IMR-90 (cell line): ENCODE results near the gene NUP210. TPM values are rescaled to one million over a fixed set of nuclear protein-coding genes. Genes with fewer than 3 reads are reported as not detected.

Source experiments
- ATAC-seq: fragments of 200-7000 bp; cut with Tn5 transposase; 2 replicates; pipeline ENCODE4 v1.9.1; 2020; ENCODE audit warnings: low read depth, mild to moderate bottlenecking, moderate library complexity
- BruUV-seq: library from RNA; stranded (reverse); fragments of 400-500 nt; replicated peaks from 2 replicates; lab custom pipeline; 2021; lab: Mats Ljungman, UMichigan
- CTCF ChIA-PET: fragments of 300-600 bp; formaldehyde crosslinking; extraction: SDS; loops from one replicate; lab custom pipeline; 2021; ENCODE audit warnings: antibody characterized with exemption; lab: Yijun Ruan, JAX
- POLR2A ChIA-PET: fragments of 300-600 bp; sonication (Branson Sonifier 250); formaldehyde crosslinking; loops from one replicate; lab custom pipeline; 2022; ENCODE audit warnings: antibody characterized with exemption; ENCODE audit not compliant: unreplicated experiment; lab: Charles Lee
- DNase-seq: peaks from one replicate; pipeline ENCODE4 v3.0.0; 2013
- H2AFZ ChIP-seq: replicated peaks from 2 replicates; pipeline ENCODE3; 2013; ENCODE audit warnings: low read length, mild to moderate bottlenecking; ENCODE audit not compliant: poor library complexity
- H2AK5ac ChIP-seq: 2 replicates; pipeline ENCODE4 v1.6.1; 2013; ENCODE audit warnings: low read depth, low read length, inconsistent platforms
- H2AK9ac ChIP-seq: replicated peaks from 2 replicates; pipeline ENCODE3; 2013; ENCODE audit warnings: mild to moderate bottlenecking, low read depth, low read length, moderate library complexity; ENCODE audit not compliant: poor library complexity
- H2BK120ac ChIP-seq: 2 replicates; pipeline ENCODE4 v1.6.1; 2013; ENCODE audit warnings: low read depth, low read length, inconsistent platforms
- H2BK15ac ChIP-seq: 3 replicates; pipeline ENCODE4 v1.6.1; 2013; ENCODE audit warnings: low read depth, low read length, inconsistent platforms
- H2BK20ac ChIP-seq: 2 replicates; pipeline ENCODE4 v1.6.1; 2013; ENCODE audit warnings: low read depth, mild to moderate bottlenecking, inconsistent platforms, low read length, moderate library complexity
- H2BK5ac ChIP-seq: 2 replicates; pipeline ENCODE4 v1.6.1; 2013; ENCODE audit warnings: mild to moderate bottlenecking, low read depth, low read length, inconsistent platforms; ENCODE audit not compliant: poor library complexity, severe bottlenecking
- H3K14ac ChIP-seq: replicated peaks from 2 replicates; pipeline ENCODE4 v1.6.1; 2013; ENCODE audit warnings: low read depth, low read length, inconsistent platforms
- H3K18ac ChIP-seq: 2 replicates; pipeline ENCODE4 v1.6.1; 2013; ENCODE audit warnings: low read depth, low read length, control low read depth
- H3K23ac ChIP-seq: 2 replicates; pipeline ENCODE4 v1.6.1; 2013; ENCODE audit warnings: low read depth, low read length, inconsistent platforms
- H3K27ac ChIP-seq: 2 replicates; pipeline ENCODE4 v1.5.1; 2013; ENCODE audit warnings: mild to moderate bottlenecking, control low read depth, low read length; ENCODE audit not compliant: insufficient read depth
- H3K27me3 ChIP-seq: 2 replicates; pipeline ENCODE4 v1.6.1; 2013; ENCODE audit warnings: low read length; ENCODE audit not compliant: control insufficient read depth, insufficient read depth
- H3K36me3 ChIP-seq: 2 replicates; pipeline ENCODE4 v1.6.1; 2013; ENCODE audit warnings: low read length, mixed read lengths; ENCODE audit not compliant: control insufficient read depth, insufficient read depth
- H3K4ac ChIP-seq: 2 replicates; pipeline ENCODE4 v1.6.1; 2013; ENCODE audit warnings: low read depth, low read length, inconsistent platforms
- H3K4me1 ChIP-seq: 2 replicates; pipeline ENCODE4 v1.6.1; 2013; ENCODE audit warnings: low read length, mixed read lengths; ENCODE audit not compliant: control insufficient read depth, insufficient read depth
- H3K4me2 ChIP-seq: 2 replicates; pipeline ENCODE4 v1.6.1; 2013; ENCODE audit warnings: low read depth, mild to moderate bottlenecking, control low read depth, low read length, moderate library complexity
- H3K4me3 ChIP-seq: 2 replicates; pipeline ENCODE4 v1.5.1; 2013; ENCODE audit warnings: low read depth, mild to moderate bottlenecking, control low read depth, low read length, moderate library complexity; ENCODE audit not compliant: insufficient read depth
- H3K56ac ChIP-seq: 2 replicates; pipeline ENCODE4 v1.6.1; 2013; ENCODE audit warnings: low read length, inconsistent platforms; ENCODE audit not compliant: insufficient read depth; ENCODE audit errors: extremely low read depth
- H3K79me1 ChIP-seq, 2 experiments: 2 replicates each; pipeline ENCODE4 v1.6.1; 2013; ENCODE audit warnings: low read length in 2 of 2, inconsistent platforms in 1 of 2, low read depth in 1 of 2
- H3K9ac ChIP-seq: 2 replicates; pipeline ENCODE4 v1.6.1; 2013; ENCODE audit warnings: low read depth, low read length, control low read depth
- H3K9me1 ChIP-seq: 2 replicates; pipeline ENCODE4 v1.6.1; 2013; ENCODE audit warnings: low read length, inconsistent platforms; ENCODE audit not compliant: insufficient read depth
- H3K9me3 ChIP-seq: 2 replicates; pipeline ENCODE4 v1.6.1; 2013; ENCODE audit warnings: low read length; ENCODE audit not compliant: control insufficient read depth, insufficient read depth
- H4K20me1 ChIP-seq: 2 replicates; pipeline ENCODE4 v1.6.1; 2013; ENCODE audit warnings: low read length, inconsistent platforms; ENCODE audit not compliant: insufficient read depth
- H4K5ac ChIP-seq: 2 replicates; pipeline ENCODE4 v1.6.1; 2013; ENCODE audit warnings: mild to moderate bottlenecking, low read depth, low read length, control low read depth
- H4K8ac ChIP-seq, 2 experiments: 2 replicates each; pipeline ENCODE4 v1.6.1; 2013; ENCODE audit warnings: low read depth in 2 of 2, low read length in 2 of 2, control low read depth in 1 of 2, inconsistent platforms in 1 of 2
- H4K91ac ChIP-seq: 2 replicates; pipeline ENCODE4 v1.6.1; 2013; ENCODE audit warnings: low read depth, low read length, inconsistent platforms; ENCODE audit not compliant: insufficient read depth
- BHLHE40 ChIP-seq: fragments of 150-350 bp; IDR thresholded peaks from 2 replicates; pipeline ENCODE4 v1.6.1; 2016; ENCODE audit warnings: mild to moderate bottlenecking, low read depth, low read length
- CHD1 ChIP-seq: IDR thresholded peaks from 2 replicates; pipeline ENCODE4 v1.6.1; 2012; ENCODE audit warnings: low read depth, low read length, improper control_type of control experiment
- MAZ ChIP-seq: IDR thresholded peaks from 2 replicates; pipeline ENCODE4 v1.6.1; 2012; ENCODE audit warnings: low read depth, mild to moderate bottlenecking, low read length, improper control_type of control experiment, moderate library complexity, borderline replicate concordance
- MXI1 ChIP-seq: IDR thresholded peaks from 2 replicates; pipeline ENCODE4 v1.6.1; 2012; ENCODE audit warnings: low read depth, mild to moderate bottlenecking, low read length, moderate library complexity, borderline replicate concordance
- POLR2A ChIP-seq: IDR thresholded peaks from 2 replicates; pipeline ENCODE4 v1.6.1; 2012; ENCODE audit warnings: mild to moderate bottlenecking, low read depth, low read length
- RCOR1 ChIP-seq: IDR thresholded peaks from 2 replicates; pipeline ENCODE4 v1.6.1; 2012; ENCODE audit warnings: mild to moderate bottlenecking, low read length, improper control_type of control experiment; ENCODE audit not compliant: insufficient replicate concordance
- RFX5 ChIP-seq: IDR thresholded peaks from 2 replicates; pipeline ENCODE4 v1.8.0; 2012; ENCODE audit warnings: low read depth, mild to moderate bottlenecking, low read length, moderate library complexity
- SMC3 ChIP-seq: fragments of 150-350 bp; IDR thresholded peaks from 2 replicates; pipeline ENCODE4 v1.6.1; 2016; ENCODE audit warnings: low read depth, mild to moderate bottlenecking, antibody characterized with exemption, low read length, moderate library complexity
- WGBS, 2 experiments: methylation state at CpG; one replicate each; pipeline versions ENCODE4 v1.1.5 to v1.1.7; 2013; ENCODE audit warnings: missing lambda C conversion rate in 2 of 2; ENCODE audit not compliant: insufficient read length in 1 of 2; ENCODE audit errors: extremely low coverage in 2 of 2; 5-methylcytosine and 5-hydroxymethylcytosine counted together
- dilution Hi-C: fragments of 300-500 bp; cut with HindIII; formaldehyde crosslinking; loops from one replicate; pipeline ENCODE4 v1.14.3; 2018; ENCODE audit warnings: low sequenced_read_pairs; ENCODE audit not compliant: unreplicated experiment
- in situ Hi-C: fragments of 300-500 bp; cut with MboI; formaldehyde crosslinking; loops from 3 replicates; pipeline ENCODE4 v1.14.3; 2019; ENCODE audit warnings: low sequenced_read_pairs, inconsistent platforms, mixed read lengths
- intact Hi-C: fragments of 100-400 bp; cut with micrococcal nuclease; formaldehyde crosslinking; loops from 2 replicates; pipeline ENCODE4 v1.10.0; 2022
- polyA plus RNA-seq, 3 experiments: library from polyadenylated mRNA; depleted of rRNA; stranded (reverse); fragments of >200 nt; gene quantifications; 2 replicates each; pipeline ENCODE4 v1.2.3, GENCODE V29; 2012; ENCODE audit warnings: low replicate concordance in 1 of 3
- total RNA-seq: library from RNA; depleted of rRNA; stranded (reverse); fragments of >200 nt; gene quantifications from 2 replicates; pipeline ENCODE4 v1.2.3, GENCODE V29; 2012
- TF ChIP-seq, protein P1 (sequence below): conservative IDR thresholded peaks from 2 replicates; pipeline ENCODE4 v1.5.1; 2012; ENCODE audit warnings: mild to moderate bottlenecking, low read depth, low read length, improper control_type of control experiment
- TF ChIP-seq, protein P2 (sequence below): fragments of 150-350 bp; IDR thresholded peaks from 2 replicates; pipeline ENCODE4 v1.6.1; 2017; ENCODE audit warnings: mild to moderate bottlenecking, antibody characterized with exemption, low read length, low read depth
- TF ChIP-seq, protein P3 (sequence below): fragments of 150-350 bp; IDR thresholded peaks from 2 replicates; pipeline ENCODE4 v1.6.1; 2016; ENCODE audit warnings: low read depth, mild to moderate bottlenecking, low read length, moderate library complexity, borderline replicate concordance

NUP210 gene
- total and polyA plus RNA-seq, 2 of the 4 experiments (the other 2 are of a cell fraction): under 0.01 to 0.03 TPM

DNA sequence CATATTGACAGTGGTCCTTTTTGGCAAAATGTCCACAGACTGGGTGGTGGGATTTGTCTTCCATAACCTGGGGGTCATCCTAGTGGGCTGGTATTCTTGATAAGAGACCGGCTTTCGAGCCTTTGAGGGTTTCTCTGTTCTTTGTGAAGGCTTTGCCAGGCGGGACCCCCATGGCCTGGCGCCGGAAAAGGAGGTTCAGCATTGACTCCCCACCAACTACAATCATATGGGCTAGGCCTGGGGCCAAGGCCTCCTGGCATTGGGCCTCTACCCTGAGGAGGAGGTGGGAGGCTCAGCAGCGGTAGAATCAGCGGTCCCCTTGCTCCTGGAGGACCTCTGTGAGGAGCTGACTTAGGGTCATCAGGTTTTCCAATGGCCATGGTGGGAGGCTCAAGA is 40.2 kb upstream of the NUP210 start:
- Histone ChIP-seq H3K56ac (no peak overlapping the region), H3K9me1 (no peaks in the 10 kb centered on the region), H3K4ac (no peak overlapping the region), H3K23ac (no peak overlapping the region), H3K4me3 (no peak overlapping the region), H4K91ac (no peak overlapping the region), H2BK120ac (no peak overlapping the region), H3K27ac (no peak overlapping the region), H3K14ac (no peak overlapping the region), H4K5ac (no peak overlapping the region), H2AK9ac (no peak overlapping the region), H3K18ac (no peak overlapping the region), H3K4me1 (peaks cover under 1% of the 10 kb centered on the region; the same call in 1 of the 2 replicates), H3K79me1 (no peaks in the 10 kb centered on the region), H3K36me3 (no peaks in the 10 kb centered on the region), H3K4me2 (no peak overlapping the region), H3K9ac (no peak overlapping the region), H2AFZ (no peak overlapping the region), H3K27me3 (peaks cover 25% of the 10 kb centered on the region), H2BK20ac (no peak overlapping the region), H3K9me3 (no peaks in the 10 kb centered on the region), H2AK5ac (no peak overlapping the region), H4K20me1 (no peaks in the 10 kb centered on the region), H2BK15ac (no peak overlapping the region), H2BK5ac (no peak overlapping the region), H4K8ac (no peak overlapping the region)
- in situ Hi-C loops (no loop called here), intact Hi-C loops (no loop called here), dilution Hi-C loops (no loop called here)
- WGBS, 2 experiments: no CpG with 5 or more reads among the region's 7 CpGs
- BruUV-seq: no TSS peak
- CTCF ChIA-PET: interaction anchor here (1.9 kb wide), 1 partner anchor 368 kb away, joined by 5 read pairs; no protein-coding TSS in a partner anchor
- TF ChIP-seq, protein P1, sequence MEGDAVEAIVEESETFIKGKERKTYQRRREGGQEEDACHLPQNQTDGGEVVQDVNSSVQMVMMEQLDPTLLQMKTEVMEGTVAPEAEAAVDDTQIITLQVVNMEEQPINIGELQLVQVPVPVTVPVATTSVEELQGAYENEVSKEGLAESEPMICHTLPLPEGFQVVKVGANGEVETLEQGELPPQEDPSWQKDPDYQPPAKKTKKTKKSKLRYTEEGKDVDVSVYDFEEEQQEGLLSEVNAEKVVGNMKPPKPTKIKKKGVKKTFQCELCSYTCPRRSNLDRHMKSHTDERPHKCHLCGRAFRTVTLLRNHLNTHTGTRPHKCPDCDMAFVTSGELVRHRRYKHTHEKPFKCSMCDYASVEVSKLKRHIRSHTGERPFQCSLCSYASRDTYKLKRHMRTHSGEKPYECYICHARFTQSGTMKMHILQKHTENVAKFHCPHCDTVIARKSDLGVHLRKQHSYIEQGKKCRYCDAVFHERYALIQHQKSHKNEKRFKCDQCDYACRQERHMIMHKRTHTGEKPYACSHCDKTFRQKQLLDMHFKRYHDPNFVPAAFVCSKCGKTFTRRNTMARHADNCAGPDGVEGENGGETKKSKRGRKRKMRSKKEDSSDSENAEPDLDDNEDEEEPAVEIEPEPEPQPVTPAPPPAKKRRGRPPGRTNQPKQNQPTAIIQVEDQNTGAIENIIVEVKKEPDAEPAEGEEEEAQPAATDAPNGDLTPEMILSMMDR: no peak
- TF ChIP-seq MXI1: no peak
- TF ChIP-seq POLR2A: no peak
- TF ChIP-seq, protein P2, sequence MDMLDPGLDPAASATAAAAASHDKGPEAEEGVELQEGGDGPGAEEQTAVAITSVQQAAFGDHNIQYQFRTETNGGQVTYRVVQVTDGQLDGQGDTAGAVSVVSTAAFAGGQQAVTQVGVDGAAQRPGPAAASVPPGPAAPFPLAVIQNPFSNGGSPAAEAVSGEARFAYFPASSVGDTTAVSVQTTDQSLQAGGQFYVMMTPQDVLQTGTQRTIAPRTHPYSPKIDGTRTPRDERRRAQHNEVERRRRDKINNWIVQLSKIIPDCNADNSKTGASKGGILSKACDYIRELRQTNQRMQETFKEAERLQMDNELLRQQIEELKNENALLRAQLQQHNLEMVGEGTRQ: no peak
- TF ChIP-seq, protein P3, sequence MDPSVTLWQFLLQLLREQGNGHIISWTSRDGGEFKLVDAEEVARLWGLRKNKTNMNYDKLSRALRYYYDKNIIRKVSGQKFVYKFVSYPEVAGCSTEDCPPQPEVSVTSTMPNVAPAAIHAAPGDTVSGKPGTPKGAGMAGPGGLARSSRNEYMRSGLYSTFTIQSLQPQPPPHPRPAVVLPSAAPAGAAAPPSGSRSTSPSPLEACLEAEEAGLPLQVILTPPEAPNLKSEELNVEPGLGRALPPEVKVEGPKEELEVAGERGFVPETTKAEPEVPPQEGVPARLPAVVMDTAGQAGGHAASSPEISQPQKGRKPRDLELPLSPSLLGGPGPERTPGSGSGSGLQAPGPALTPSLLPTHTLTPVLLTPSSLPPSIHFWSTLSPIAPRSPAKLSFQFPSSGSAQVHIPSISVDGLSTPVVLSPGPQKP: no peak
- no peak for TF ChIP-seq CHD1
- TF ChIP-seq SMC3: no peak
- no peak for TF ChIP-seq RFX5
- no peak for TF ChIP-seq BHLHE40
- TF ChIP-seq RCOR1: no peak
- no peak for TF ChIP-seq MAZ
- POLR2A ChIA-PET: no interaction called here
- DNase-seq: no peak
- ATAC-seq: no peak
